ENCODE results near the gene CEP68. TPM values are rescaled to one million over a fixed set of nuclear protein-coding genes. Genes with fewer than 3 reads are reported as not detected.

Gene CEP68
- total RNA-seq, 1 donor from 2014 or later: 12.6 TPM

- TF ChIP-seq, protein P1, sequence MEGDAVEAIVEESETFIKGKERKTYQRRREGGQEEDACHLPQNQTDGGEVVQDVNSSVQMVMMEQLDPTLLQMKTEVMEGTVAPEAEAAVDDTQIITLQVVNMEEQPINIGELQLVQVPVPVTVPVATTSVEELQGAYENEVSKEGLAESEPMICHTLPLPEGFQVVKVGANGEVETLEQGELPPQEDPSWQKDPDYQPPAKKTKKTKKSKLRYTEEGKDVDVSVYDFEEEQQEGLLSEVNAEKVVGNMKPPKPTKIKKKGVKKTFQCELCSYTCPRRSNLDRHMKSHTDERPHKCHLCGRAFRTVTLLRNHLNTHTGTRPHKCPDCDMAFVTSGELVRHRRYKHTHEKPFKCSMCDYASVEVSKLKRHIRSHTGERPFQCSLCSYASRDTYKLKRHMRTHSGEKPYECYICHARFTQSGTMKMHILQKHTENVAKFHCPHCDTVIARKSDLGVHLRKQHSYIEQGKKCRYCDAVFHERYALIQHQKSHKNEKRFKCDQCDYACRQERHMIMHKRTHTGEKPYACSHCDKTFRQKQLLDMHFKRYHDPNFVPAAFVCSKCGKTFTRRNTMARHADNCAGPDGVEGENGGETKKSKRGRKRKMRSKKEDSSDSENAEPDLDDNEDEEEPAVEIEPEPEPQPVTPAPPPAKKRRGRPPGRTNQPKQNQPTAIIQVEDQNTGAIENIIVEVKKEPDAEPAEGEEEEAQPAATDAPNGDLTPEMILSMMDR (IDR thresholded peaks at IDR 0.05): no peak
- no peak for ATAC-seq
Measured at GRCh38 chr2:65057054-65057375, 799 bp downstream of the CEP68 start.

GRCh38 chr2:65057391-65058052 lies 1.3 kb downstream of the CEP68 start:
- intact Hi-C loops (cut with DNase I): no loop called here
- H3K9me3 ChIP-seq: no peaks in the 10 kb centered on the region
- peak overlapping the region; percentile 88 for H3K27ac ChIP-seq
- no peaks in the 10 kb centered on the region for H3K27me3 ChIP-seq (ENCODE audit: low read depth)
- H3K4me3 ChIP-seq: peak overlapping the region; percentile 85
- ATAC-seq: peak; percentile 3 to 13
- DNase-seq: no peak
- H3K36me3 ChIP-seq: no peaks in the 10 kb centered on the region
- peaks cover 49% of the 10 kb centered on the region for H3K4me1 ChIP-seq
- TF ChIP-seq, protein P1 (IDR thresholded peaks at IDR 0.05): no peak

More at GRCh38 chr2:65057054-65057375, 799 bp downstream of the CEP68 start:
- Histone ChIP-seq H3K4me3 (peak overlapping the region; percentile 85), H3K9me3 (no peaks in the 10 kb centered on the region), H3K27me3 (ENCODE audit: low read depth) (no peaks in the 10 kb centered on the region), H3K27ac (peak overlapping the region; percentile 88), H3K4me1 (peaks cover 49% of the 10 kb centered on the region), H3K36me3 (no peaks in the 10 kb centered on the region)
- intact Hi-C loops (cut with DNase I): no loop called here
- no peak for DNase-seq

GRCh38 chr2:65059071-65059470 lies 2.9 kb downstream of the CEP68 start:
- Histone ChIP-seq H3K4me3 (no peak overlapping the region), H3K27me3 (ENCODE audit: low read depth) (no peaks in the 10 kb centered on the region), H3K9me3 (no peaks in the 10 kb centered on the region), H3K36me3 (no peaks in the 10 kb centered on the region), H3K27ac (peak overlapping the region; percentile 24), H3K4me1 (peaks cover 60% of the 10 kb centered on the region)
- TF ChIP-seq, protein P1 (IDR thresholded peaks at IDR 0.05): no peak
- ATAC-seq (no peak), DNase-seq (no peak)
- intact Hi-C loops (cut with DNase I): no loop called here

GRCh38 chr2:65061146-65061909 lies 5.1 kb downstream of the CEP68 start:
- Histone ChIP-seq H3K4me3 (no peak overlapping the region), H3K9me3 (no peaks in the 10 kb centered on the region), H3K27me3 (ENCODE audit: low read depth) (no peaks in the 10 kb centered on the region), H3K4me1 (peaks cover 76% of the 10 kb centered on the region), H3K27ac (no peak overlapping the region), H3K36me3 (no peaks in the 10 kb centered on the region)
- TF ChIP-seq, protein P1 (IDR thresholded peaks at IDR 0.05): no peak
- ATAC-seq: no peak
- DNase-seq: no peak
- intact Hi-C loops (cut with DNase I): no loop called here

DNA sequence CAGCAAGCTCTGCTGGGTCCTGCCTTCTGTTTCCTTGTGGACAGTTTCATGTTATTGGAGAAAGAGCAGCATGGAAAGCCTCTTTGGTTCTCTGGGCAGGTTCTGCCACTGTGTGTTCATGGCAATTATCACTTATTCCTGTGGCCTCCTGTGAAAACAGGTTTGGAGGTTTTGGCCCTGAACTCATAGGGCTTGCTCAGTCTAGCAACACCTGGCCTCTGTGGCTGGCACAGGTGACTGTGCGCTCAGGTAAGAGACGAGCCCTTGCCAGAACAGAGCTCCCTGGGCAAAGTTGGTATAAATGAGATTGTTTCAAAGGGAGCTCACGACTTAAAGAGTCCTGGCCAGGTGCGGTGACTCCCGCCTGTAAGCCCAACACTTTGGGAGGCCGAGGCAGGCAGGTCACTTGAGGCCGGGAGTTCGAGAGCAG lies 5.7 kb downstream of the CEP68 start:
- intact Hi-C loops (cut with DNase I): no loop called here
- H3K27ac ChIP-seq: no peak overlapping the region

More for the DNA sequence above, 5.7 kb downstream of the CEP68 start:
- TF ChIP-seq, protein P1 (IDR thresholded peaks at IDR 0.05): no peak
- Histone ChIP-seq H3K9me3 (no peaks in the 10 kb centered on the region), H3K36me3 (no peaks in the 10 kb centered on the region), H3K27me3 (ENCODE audit: low read depth) (no peaks in the 10 kb centered on the region), H3K4me1 (peaks cover 74% of the 10 kb centered on the region), H3K4me3 (no peak overlapping the region)
- DNase-seq (no peak), ATAC-seq (no peak)

Measured in lower lobe of right lung (tissue), 2 donors.